GM19452 (cell line): Measurements from ENCODE around the gene FERD3L.

Experiments
- ATAC-seq: cut with Tn5 transposase; IDR thresholded peaks from one replicate; pipeline ENCODE4 v1.9.1; 2021; ENCODE audit not compliant: unreplicated experiment

FERD3L gene

GRCh38 chr7:19101472-19101871 is 43.7 kb downstream of the FERD3L start:
- ATAC-seq: no peak

DNA sequence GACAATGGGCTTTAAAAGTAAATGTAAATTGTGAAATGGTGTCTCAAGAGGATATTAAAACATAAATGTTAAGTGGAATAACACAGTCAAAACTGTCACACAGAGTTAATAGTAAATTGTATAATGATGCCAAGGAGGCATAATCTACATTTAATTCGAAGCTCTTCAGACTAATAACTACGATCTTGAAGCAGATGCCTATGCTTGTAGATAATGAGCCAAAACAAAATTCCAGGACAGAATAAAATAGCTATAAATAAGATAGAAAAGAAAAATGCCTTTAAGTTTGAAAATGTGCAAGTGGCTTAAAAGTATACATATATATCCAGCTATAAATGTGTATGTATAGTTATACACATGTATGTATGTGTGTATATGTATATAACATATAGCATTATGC is 45.3 kb downstream of the FERD3L start:
- no peak for ATAC-seq

DNA sequence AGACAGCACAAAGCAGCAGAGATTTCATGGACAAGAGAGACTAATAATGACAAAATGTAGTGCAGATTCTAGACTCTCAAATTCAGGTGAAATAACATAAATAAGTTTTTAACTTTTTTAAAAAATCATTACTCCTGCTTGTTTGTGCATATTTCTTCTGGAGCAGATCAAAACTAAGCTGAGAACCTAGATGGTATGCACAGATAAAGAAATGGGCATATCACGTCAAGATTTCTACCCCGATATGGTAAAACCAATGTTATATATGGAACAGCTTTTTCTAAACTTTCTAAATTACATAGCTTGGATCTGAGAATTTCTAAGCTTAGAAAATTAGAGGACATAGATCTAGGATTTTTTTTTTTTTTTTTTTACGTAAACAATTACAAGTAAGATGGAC is 46.0 kb downstream of the FERD3L start:
- ATAC-seq: no peak

- no peak for ATAC-seq
Measured at GRCh38 chr7:19098510-19098909, 46.7 kb downstream of the FERD3L start.

DNA sequence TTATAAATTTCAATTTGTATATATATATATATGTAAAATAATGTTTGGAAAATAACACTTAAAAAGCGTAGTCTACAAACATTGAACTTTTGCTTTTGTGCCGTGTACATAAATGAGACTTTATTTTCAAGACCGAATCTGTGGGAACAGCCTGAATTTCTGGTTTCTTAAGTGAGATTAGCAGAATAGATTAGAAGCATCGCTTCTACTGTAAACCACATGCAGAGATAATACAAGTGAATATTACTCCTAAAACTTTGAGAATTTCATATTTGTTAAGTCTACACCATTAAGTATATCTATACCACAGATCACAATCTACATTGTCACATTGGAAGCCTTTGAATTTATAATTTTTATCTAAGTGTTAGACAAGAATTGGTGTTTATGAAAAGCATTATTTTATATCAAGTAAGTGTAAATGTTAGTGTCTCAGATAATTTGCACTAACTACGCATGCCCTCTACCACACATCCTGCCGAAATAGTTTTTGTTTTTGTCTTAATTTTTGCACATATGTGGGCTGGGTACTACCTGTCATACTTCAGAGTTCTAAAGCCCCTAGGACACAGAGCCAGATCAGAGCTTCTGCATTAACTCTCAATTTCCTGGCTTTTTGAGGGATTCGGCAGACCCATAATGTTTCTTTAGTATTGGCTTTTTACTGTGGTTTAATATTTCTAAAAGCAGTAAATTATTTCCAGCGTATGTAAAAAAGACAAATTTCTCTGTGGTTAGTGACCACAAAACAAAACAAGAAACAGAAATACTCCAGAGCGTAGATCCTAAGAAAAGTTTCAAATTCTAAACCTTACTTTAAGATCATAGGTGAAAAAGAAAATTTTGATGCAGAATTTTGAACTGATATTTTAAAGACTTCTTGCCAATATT is 47.8 kb downstream of the FERD3L start:
- no peak for ATAC-seq

DNA sequence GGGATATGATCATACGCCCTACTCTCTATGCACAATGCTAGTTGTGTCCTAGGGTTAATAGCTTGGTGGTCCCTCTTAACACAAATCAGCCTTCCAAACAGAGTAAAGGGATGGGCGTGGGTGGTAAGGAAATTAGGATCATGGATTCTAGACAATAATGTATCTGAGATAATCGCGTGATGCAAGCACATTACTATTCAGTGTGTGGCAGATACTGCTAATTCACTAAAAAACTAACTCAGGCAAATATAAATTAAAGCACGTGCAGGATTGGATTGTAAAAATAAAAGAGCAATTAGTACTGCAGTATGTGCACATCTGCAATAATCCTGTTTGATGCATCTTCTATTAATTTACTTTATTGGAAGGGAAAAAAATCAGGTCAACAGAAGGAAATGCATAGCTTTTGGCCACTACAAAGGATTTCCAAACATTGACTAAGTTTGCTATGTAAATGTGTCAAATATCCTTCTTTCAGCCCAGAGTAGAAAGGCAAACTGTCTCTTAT is 49.8 kb downstream of the FERD3L start:
- ATAC-seq: no peak
